ENCODE results near the gene SLC25A26.

DNA sequence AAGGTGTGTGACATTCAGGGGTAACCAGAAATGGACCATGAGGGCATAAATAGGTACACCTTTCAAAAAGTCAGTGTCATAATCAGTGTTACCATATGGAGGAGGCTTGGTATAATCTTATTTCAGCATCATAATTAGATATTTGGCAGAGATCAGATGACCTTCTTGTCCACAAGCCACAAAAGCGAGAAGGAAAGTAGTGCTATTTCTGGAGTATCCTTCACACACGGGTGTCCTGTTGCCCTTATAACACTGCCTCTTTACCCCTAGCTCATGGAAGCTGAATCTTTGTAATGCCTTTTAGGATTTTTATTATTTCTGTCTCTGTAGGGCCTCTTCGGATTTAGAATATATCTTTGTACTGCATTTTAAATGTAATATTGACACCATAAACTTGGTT lies 147.2 kb downstream of the SLC25A26 start:
- TF ChIP-seq, protein P1, sequence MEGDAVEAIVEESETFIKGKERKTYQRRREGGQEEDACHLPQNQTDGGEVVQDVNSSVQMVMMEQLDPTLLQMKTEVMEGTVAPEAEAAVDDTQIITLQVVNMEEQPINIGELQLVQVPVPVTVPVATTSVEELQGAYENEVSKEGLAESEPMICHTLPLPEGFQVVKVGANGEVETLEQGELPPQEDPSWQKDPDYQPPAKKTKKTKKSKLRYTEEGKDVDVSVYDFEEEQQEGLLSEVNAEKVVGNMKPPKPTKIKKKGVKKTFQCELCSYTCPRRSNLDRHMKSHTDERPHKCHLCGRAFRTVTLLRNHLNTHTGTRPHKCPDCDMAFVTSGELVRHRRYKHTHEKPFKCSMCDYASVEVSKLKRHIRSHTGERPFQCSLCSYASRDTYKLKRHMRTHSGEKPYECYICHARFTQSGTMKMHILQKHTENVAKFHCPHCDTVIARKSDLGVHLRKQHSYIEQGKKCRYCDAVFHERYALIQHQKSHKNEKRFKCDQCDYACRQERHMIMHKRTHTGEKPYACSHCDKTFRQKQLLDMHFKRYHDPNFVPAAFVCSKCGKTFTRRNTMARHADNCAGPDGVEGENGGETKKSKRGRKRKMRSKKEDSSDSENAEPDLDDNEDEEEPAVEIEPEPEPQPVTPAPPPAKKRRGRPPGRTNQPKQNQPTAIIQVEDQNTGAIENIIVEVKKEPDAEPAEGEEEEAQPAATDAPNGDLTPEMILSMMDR (IDR thresholded peaks at IDR 0.05) = no peak
- TF ChIP-seq POLR2A (IDR thresholded peaks at IDR 0.05) (no peak), EP300 (IDR thresholded peaks at IDR 0.05) (no peak)
